Stimulated activated effector memory CD8-positive, alpha-beta T cell treated with anti-CD3 and anti-CD28 coated beads, Interleukin-12 subunit alpha, Interleukin-12 subunit beta, amount 100 ng/mL, for 72 hours (primary cell): ENCODE data around the gene NRARP.

Experiments used
- ATAC-seq: fragments of 150-1000 bp; cut with Tn5 transposase; 2 replicates; pipeline ENCODE4 v1.10.0; 2021
- DNase-seq, 2 donors: peaks; one replicate each; pipeline ENCODE4 v3.0.0; 2021 to 2022; ENCODE audit warnings: low spot score in 2 of 2
- H3K27ac Mint-ChIP-seq: one replicate; pipeline ENCODE4 v1.8.0; 2022; ENCODE audit warnings: mild to moderate bottlenecking, mixed read lengths
- H3K36me3 Mint-ChIP-seq: one replicate; pipeline ENCODE4 v1.8.0; 2022; ENCODE audit warnings: mild to moderate bottlenecking, mixed read lengths
- H3K4me1 Mint-ChIP-seq: one replicate; pipeline ENCODE4 v1.8.0; 2022; ENCODE audit warnings: mixed read lengths
- H3K4me3 Mint-ChIP-seq: one replicate; pipeline ENCODE4 v1.8.0; 2022; ENCODE audit warnings: mild to moderate bottlenecking, mixed read lengths
- H3K9me3 Mint-ChIP-seq: one replicate; pipeline ENCODE4 v1.8.0; 2022; ENCODE audit warnings: mixed read lengths

Gene NRARP

GRCh38 chr9:137298401-137299202, 3.5 kb downstream of the NRARP start:
- Mint-ChIP-seq H3K4me3 (no peak overlapping the region), H3K27ac (no peak overlapping the region), H3K4me1 (peaks cover 14% of the 10 kb centered on the region), H3K9me3 (no peaks in the 10 kb centered on the region), H3K36me3 (no peaks in the 10 kb centered on the region)
- ATAC-seq (no peak), DNase-seq (no peak)

- Mint-ChIP-seq H3K9me3 (no peaks in the 10 kb centered on the region), H3K4me1 (peaks cover 14% of the 10 kb centered on the region), H3K36me3 (no peaks in the 10 kb centered on the region), H3K4me3 (no peak overlapping the region), H3K27ac (no peak overlapping the region)
- ATAC-seq (no peak), DNase-seq (peak in 1 of 2 donors; percentile 49)
Measured at GRCh38 chr9:137297966-137298365, 4.1 kb downstream of the NRARP start.

GRCh38 chr9:137296670-137297664, 5.1 kb downstream of the NRARP start:
- DNase-seq (peak in 1 of 2 donors; percentile 51), ATAC-seq (no peak)
- Mint-ChIP-seq H3K4me3 (peak overlapping the region; percentile 68), H3K36me3 (no peaks in the 10 kb centered on the region), H3K4me1 (peaks cover 14% of the 10 kb centered on the region), H3K27ac (no peak overlapping the region), H3K9me3 (no peaks in the 10 kb centered on the region)

- H3K4me3 Mint-ChIP-seq, result peak overlapping the region; percentile 68
- H3K27ac Mint-ChIP-seq, result no peak overlapping the region
- ATAC-seq, result peak; percentile 22
- H3K4me1 Mint-ChIP-seq, result peaks cover 13% of the 10 kb centered on the region
- DNase-seq, result no peak
- no peaks in the 10 kb centered on the region for H3K36me3 Mint-ChIP-seq
- no peaks in the 10 kb centered on the region for H3K9me3 Mint-ChIP-seq
Measured at GRCh38 chr9:137295849-137296669, 6.0 kb downstream of the NRARP start.

GRCh38 chr9:137295238-137295811, 6.7 kb downstream of the NRARP start:
- Mint-ChIP-seq H3K27ac (no peak overlapping the region), H3K36me3 (no peaks in the 10 kb centered on the region), H3K4me3 (no peak overlapping the region), H3K4me1 (peaks cover 7% of the 10 kb centered on the region), H3K9me3 (no peaks in the 10 kb centered on the region)
- ATAC-seq (peak; percentile 85), DNase-seq (peak; percentile 64 to 77)

- Mint-ChIP-seq H3K9me3 (no peaks in the 10 kb centered on the region), H3K27ac (no peak overlapping the region), H3K4me3 (peak overlapping the region; percentile 42), H3K36me3 (no peaks in the 10 kb centered on the region), H3K4me1 (peaks cover 7% of the 10 kb centered on the region)
- no peak for ATAC-seq
- no peak for DNase-seq
Measured at GRCh38 chr9:137294681-137295237, 7.3 kb downstream of the NRARP start.

- DNase-seq, result peak in 1 of 2 donors; percentile 51
- Mint-ChIP-seq H3K9me3 (no peaks in the 10 kb centered on the region), H3K4me3 (peak overlapping the region; percentile 42), H3K27ac (no peak overlapping the region), H3K36me3 (no peaks in the 10 kb centered on the region), H3K4me1 (peaks cover 7% of the 10 kb centered on the region)
- ATAC-seq, result peak; percentile 60
Measured at GRCh38 chr9:137294091-137294680, 7.9 kb downstream of the NRARP start.

GRCh38 chr9:137293482-137294090, 8.5 kb downstream of the NRARP start:
- Mint-ChIP-seq H3K27ac (no peak overlapping the region), H3K4me3 (no peak overlapping the region), H3K36me3 (no peaks in the 10 kb centered on the region), H3K4me1 (peaks cover 7% of the 10 kb centered on the region), H3K9me3 (no peaks in the 10 kb centered on the region)
- no peak for ATAC-seq
- DNase-seq, result no peak

- Mint-ChIP-seq H3K27ac (no peak overlapping the region), H3K9me3 (no peaks in the 10 kb centered on the region), H3K4me3 (no peak overlapping the region), H3K36me3 (no peaks in the 10 kb centered on the region), H3K4me1 (peaks cover 7% of the 10 kb centered on the region)
- ATAC-seq (no peak), DNase-seq (no peak)
Measured at GRCh38 chr9:137293094-137293481, 9.0 kb downstream of the NRARP start.

- Mint-ChIP-seq H3K4me1 (no peaks in the 10 kb centered on the region), H3K4me3 (no peak overlapping the region), H3K9me3 (no peaks in the 10 kb centered on the region), H3K36me3 (peaks cover 9% of the 10 kb centered on the region), H3K27ac (no peak overlapping the region)
- DNase-seq, result no peak
- no peak for ATAC-seq
Measured at GRCh38 chr9:137286975-137287383, 15.1 kb downstream of the NRARP start.

GRCh38 chr9:137281345-137282116, 20.5 kb downstream of the NRARP start:
- DNase-seq (no peak), ATAC-seq (no peak)
- Mint-ChIP-seq H3K4me3 (no peak overlapping the region), H3K4me1 (peaks cover 8% of the 10 kb centered on the region), H3K36me3 (peaks cover 11% of the 10 kb centered on the region), H3K27ac (no peak overlapping the region), H3K9me3 (no peaks in the 10 kb centered on the region)

- ATAC-seq, result no peak
- H3K4me3 Mint-ChIP-seq, result no peak overlapping the region
- DNase-seq, result no peak
- peaks cover 13% of the 10 kb centered on the region for H3K36me3 Mint-ChIP-seq
- no peaks in the 10 kb centered on the region for H3K9me3 Mint-ChIP-seq
- peaks cover 10% of the 10 kb centered on the region for H3K4me1 Mint-ChIP-seq
- H3K27ac Mint-ChIP-seq, result no peak overlapping the region
Measured at GRCh38 chr9:137280474-137281344, 21.4 kb downstream of the NRARP start.
